Esophagus squamous epithelium (tissue), 4 donors: ENCODE data around the gene FUT4.

Source experiments
- POLR2A ChIP-seq, 4 donors: fragments of 450-650 bp; IDR thresholded peaks; one replicate each; pipeline ENCODE4 v1.6.1; 2017; ENCODE audit warnings: antibody characterized with exemption in 4 of 4, mild to moderate bottlenecking in 4 of 4, moderate library complexity in 3 of 4
- TF ChIP-seq, protein P1 (sequence below), 6 experiments: fragments of 450-650 bp in 4 of 6; fragments of 200-600 bp in 2 of 6; sonication (generic) in 2 of 6; IDR thresholded peaks; one replicate each; pipeline ENCODE4 v1.5.1; 2016 to 2019; ENCODE audit warnings: antibody characterized with exemption in 6 of 6, mild to moderate bottlenecking in 4 of 6, moderate library complexity in 4 of 6

DNA sequence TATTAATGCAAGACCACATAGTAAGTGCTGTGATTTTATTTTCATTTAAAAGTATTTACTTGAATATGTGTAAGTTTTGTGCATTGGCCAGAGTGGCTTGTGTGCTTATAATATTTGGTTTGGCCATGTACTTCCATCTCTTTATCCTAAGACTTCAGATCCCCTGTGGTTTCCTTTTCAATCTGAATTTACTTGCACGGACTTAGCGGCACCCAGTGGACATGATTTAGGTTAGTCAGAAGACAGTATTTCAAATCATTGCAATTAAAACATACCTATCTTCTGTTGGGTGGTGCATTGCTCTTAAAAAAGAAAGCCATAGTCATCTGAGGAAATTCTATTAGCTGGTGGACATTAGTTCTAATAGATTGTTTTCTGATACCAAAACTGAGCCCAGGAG is 54.2 kb downstream of the FUT4 start:
- TF ChIP-seq, protein P1, sequence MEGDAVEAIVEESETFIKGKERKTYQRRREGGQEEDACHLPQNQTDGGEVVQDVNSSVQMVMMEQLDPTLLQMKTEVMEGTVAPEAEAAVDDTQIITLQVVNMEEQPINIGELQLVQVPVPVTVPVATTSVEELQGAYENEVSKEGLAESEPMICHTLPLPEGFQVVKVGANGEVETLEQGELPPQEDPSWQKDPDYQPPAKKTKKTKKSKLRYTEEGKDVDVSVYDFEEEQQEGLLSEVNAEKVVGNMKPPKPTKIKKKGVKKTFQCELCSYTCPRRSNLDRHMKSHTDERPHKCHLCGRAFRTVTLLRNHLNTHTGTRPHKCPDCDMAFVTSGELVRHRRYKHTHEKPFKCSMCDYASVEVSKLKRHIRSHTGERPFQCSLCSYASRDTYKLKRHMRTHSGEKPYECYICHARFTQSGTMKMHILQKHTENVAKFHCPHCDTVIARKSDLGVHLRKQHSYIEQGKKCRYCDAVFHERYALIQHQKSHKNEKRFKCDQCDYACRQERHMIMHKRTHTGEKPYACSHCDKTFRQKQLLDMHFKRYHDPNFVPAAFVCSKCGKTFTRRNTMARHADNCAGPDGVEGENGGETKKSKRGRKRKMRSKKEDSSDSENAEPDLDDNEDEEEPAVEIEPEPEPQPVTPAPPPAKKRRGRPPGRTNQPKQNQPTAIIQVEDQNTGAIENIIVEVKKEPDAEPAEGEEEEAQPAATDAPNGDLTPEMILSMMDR (IDR thresholded peaks at IDR 0.05), result no peak
- no peak for TF ChIP-seq POLR2A (IDR thresholded peaks at IDR 0.05)
